Measurements from ENCODE around the gene DCAF16. TPM values are rescaled to one million over a fixed set of nuclear protein-coding genes. Genes with fewer than 3 reads are reported as not detected.

The DCAF16 gene
- total and polyA plus RNA-seq, 7 experiments from 2014 or later = 29.3 to 85.1 (median 67.0) TPM

DNA sequence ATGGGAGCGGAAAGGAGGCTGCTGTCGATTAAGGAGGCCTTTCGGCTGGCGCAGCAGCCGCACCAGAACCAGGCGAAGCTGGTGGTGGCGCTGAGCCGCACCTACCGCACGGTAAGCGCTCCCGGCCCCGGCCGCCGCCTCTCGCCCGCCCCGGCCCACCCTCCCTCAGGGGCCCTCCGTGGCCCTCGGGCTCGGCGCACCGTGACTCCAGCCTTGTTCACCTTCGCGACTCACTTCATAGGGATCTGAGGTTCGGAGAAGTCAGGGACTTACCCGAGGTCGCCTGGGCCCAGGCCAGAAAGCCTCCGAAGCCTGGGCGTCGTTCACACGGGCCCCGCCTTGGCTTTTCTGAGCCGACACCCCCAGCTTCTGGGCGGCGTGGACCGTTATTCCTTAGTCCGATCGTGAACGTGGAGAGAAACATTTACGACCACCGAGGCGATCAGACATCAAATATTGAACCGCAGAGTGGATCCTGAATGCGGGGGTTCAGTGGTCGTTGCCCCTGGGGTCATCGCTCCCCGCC, 584 bp upstream of the DCAF16 start:
- POLR2A ChIA-PET = interaction anchor here (1.3 to 1.7 kb wide), 2 partner anchors 197 to 211 kb away, joined by 4 to 10 read pairs; partner anchors contain the start of genes LCORL and MED28
- H3K4me3 Mint-ChIP-seq = peak overlapping the region; percentile 93 to 100 (median 98)
- ATAC-seq (peak; percentile 20), DNase-seq (no peak)
- intact Hi-C loops (cut with micrococcal nuclease) = loop anchor here (2.0 to 5.0 kb wide), 3 partner anchors 474 to 1586 kb away; no protein-coding TSS in a partner anchor
- CTCF ChIA-PET = no interaction called here
- H3K36me3 ChIP-seq (ENCODE audit: control insufficient read depth in 2 of 3, insufficient read depth in 3 of 3, low read length in 3 of 3) = peaks cover 0 to 13% (median 7%) of the 10 kb centered on the region in 3 experiments
- peaks cover 44 to 66% (median 53%) of the 10 kb centered on the region in 7 donors for H3K4me1 Mint-ChIP-seq
- no peaks in the 10 kb centered on the region for H3K27me3 Mint-ChIP-seq
- peaks cover 0 to 16% (median 9%) of the 10 kb centered on the region in 5 donors for H3K36me3 Mint-ChIP-seq
- H3K9me3 Mint-ChIP-seq = peaks cover 0 to 2% (median 0%) of the 10 kb centered on the region in 11 donors
- H3K4me3 ChIP-seq (ENCODE audit: low read length) = peak overlapping the region; percentile 96
- H3K27ac Mint-ChIP-seq = peak overlapping the region in 8 of 9 donors; percentile 91 to 99 (median 98)
- H3K9me3 ChIP-seq (ENCODE audit: control insufficient read depth in 2 of 3, low read length in 3 of 3) = no peaks in the 10 kb centered on the region
- H3K4me1 ChIP-seq (ENCODE audit: control insufficient read depth in 2 of 2, insufficient read depth in 2 of 2, low read length in 2 of 2) = peaks cover 16 to 30% of the 10 kb centered on the region in 2 donors
- H3K27ac ChIP-seq (ENCODE audit: low read depth, low read length) = peak overlapping the region; percentile 99
- no peaks in the 10 kb centered on the region for H3K27me3 ChIP-seq (ENCODE audit: control insufficient read depth in 2 of 2, insufficient read depth in 2 of 2, low read length in 2 of 2)

DNA sequence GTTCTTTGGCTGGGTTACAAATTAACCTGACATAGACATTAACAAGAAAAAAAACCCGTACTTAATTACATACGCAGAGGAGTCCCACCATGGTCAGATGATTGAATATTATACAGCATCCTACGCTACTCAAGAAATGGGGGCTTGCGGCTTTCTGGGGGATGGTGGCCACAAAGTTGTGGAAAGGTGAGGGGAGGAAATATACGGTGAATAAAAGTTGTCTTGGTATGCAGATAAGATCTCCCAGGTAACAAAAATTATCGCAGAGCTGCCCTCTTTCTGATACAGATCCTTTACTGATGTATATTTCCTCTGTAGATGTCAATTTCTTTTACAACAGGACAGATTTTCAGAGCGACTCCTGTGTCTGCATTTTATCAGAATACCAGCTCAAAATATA, 890 bp downstream of the DCAF16 start:
- Mint-ChIP-seq H3K27me3 (no peaks in the 10 kb centered on the region), H3K4me3 (peak overlapping the region; percentile 93 to 100 (median 98)), H3K27ac (peak overlapping the region; percentile 91 to 99 (median 98)), H3K9me3 (peaks cover 0 to 2% (median 0%) of the 10 kb centered on the region in 11 donors), H3K36me3 (peaks cover 0 to 19% (median 9%) of the 10 kb centered on the region in 5 donors), H3K4me1 (peaks cover 53 to 71% (median 60%) of the 10 kb centered on the region in 7 donors)
- ATAC-seq (no peak), DNase-seq (peak in 3 of 9 donors; percentile 10 to 14 (median 10))
- Histone ChIP-seq H3K36me3 (ENCODE audit: control insufficient read depth in 2 of 3, insufficient read depth in 3 of 3, low read length in 3 of 3) (peaks cover 0 to 16% (median 8%) of the 10 kb centered on the region in 3 experiments), H3K4me3 (ENCODE audit: low read length) (peak overlapping the region; percentile 96), H3K9me3 (ENCODE audit: control insufficient read depth in 2 of 3, low read length in 3 of 3) (no peaks in the 10 kb centered on the region), H3K4me1 (ENCODE audit: control insufficient read depth in 2 of 2, insufficient read depth in 2 of 2, low read length in 2 of 2) (peaks cover 16 to 30% of the 10 kb centered on the region in 2 donors), H3K27ac (ENCODE audit: low read depth, low read length) (peak overlapping the region; percentile 99), H3K27me3 (ENCODE audit: control insufficient read depth in 2 of 2, insufficient read depth in 2 of 2, low read length in 2 of 2) (no peaks in the 10 kb centered on the region)
- POLR2A ChIA-PET = interaction anchor here (0.9 to 1.7 kb wide), 3 partner anchors 195 to 261 kb away, joined by 3 to 10 read pairs (median 4); partner anchors contain the start of genes LCORL and MED28
- intact Hi-C loops (cut with micrococcal nuclease) = loop anchor here (1.0 to 5.0 kb wide), 12 partner anchors 172 to 1585 kb away; partner anchors contain the start of genes LAP3 (in 2 of the 2), MED28 (in 2 of the 2), QDPR (in 1 of the 2) and TAPT1 (in 1 of the 2)
- CTCF ChIA-PET = interaction anchor here (1.1 to 1.9 kb wide), 3 partner anchors 196 to 263 kb away, joined by 3 to 6 read pairs (median 6); no protein-coding TSS in a partner anchor

DNA sequence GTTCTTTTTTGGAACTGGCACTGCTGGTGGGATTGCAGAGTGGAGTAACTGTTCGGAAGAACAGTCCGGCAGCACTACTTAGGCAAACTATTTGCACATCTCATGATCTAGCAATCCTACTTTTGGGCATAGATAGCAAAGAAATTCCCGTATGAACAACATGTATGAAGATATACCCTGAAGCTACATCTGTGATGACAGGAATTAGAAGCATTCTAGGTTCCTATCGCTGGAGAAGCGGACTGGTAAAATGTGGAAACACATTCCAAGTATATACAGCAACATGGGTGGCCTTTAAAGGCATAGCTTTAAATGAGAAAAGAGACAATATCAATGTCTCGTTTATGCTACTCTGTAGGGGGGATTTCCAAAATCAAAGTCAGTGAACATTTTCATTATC, 3.1 kb downstream of the DCAF16 start:
- no peaks in the 10 kb centered on the region for H3K27me3 Mint-ChIP-seq
- POLR2A ChIA-PET = no interaction called here
- peaks cover 50 to 83% (median 70%) of the 10 kb centered on the region in 7 donors for H3K4me1 Mint-ChIP-seq
- peak overlapping the region in 4 of 9 donors; percentile 50 to 95 (median 71) for H3K27ac Mint-ChIP-seq
- Histone ChIP-seq H3K4me1 (ENCODE audit: control insufficient read depth in 2 of 2, insufficient read depth in 2 of 2, low read length in 2 of 2) (peaks cover 16 to 30% of the 10 kb centered on the region in 2 donors), H3K36me3 (ENCODE audit: control insufficient read depth in 2 of 3, insufficient read depth in 3 of 3, low read length in 3 of 3) (peaks cover 12 to 34% (median 22%) of the 10 kb centered on the region in 3 experiments), H3K27ac (ENCODE audit: low read depth, low read length) (no peak overlapping the region), H3K27me3 (ENCODE audit: control insufficient read depth in 2 of 2, insufficient read depth in 2 of 2, low read length in 2 of 2) (no peaks in the 10 kb centered on the region), H3K4me3 (ENCODE audit: low read length) (peak overlapping the region; percentile 30), H3K9me3 (ENCODE audit: control insufficient read depth in 2 of 3, low read length in 3 of 3) (no peaks in the 10 kb centered on the region)
- H3K9me3 Mint-ChIP-seq = peaks cover 0 to 2% (median 0%) of the 10 kb centered on the region in 11 donors
- H3K4me3 Mint-ChIP-seq = peak overlapping the region; percentile 39 to 100 (median 95)
- H3K36me3 Mint-ChIP-seq = peaks cover 5 to 33% (median 17%) of the 10 kb centered on the region in 5 donors
- ATAC-seq (no peak), DNase-seq (no peak)
- intact Hi-C loops (cut with micrococcal nuclease) = loop anchor here (5.0 kb wide), 1 partner anchor 170 kb away; no protein-coding TSS in a partner anchor
- CTCF ChIA-PET = interaction anchor here (1.0 to 1.9 kb wide), 4 partner anchors 8 to 259 kb away, joined by 3 to 11 read pairs (median 4); no protein-coding TSS in a partner anchor

DNA sequence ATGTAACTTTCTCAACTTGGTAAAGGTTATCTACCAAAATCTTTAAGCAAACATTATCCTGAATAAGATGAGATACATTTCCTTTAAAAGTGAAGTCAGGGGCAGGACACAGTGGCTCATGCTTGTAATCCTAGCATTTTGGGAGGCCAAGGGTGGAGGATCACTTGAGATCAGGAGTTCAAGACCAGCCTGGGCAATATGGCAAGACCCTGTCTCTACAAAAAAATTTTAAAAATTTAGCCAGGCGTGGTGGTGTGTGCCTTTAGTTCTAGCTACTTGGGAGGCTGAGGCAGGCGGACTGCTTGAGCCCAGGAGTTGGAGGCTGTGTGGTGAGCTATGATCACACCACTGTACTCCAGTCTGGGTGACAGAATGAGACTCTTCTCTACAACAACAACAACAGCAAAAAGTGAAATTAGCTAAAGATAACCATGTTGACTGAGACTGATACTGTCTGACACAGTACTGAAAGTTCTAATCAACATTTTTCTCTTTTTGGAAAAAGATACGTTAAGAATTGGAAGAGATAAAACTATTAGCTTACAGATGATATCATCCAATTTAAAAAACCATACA, 4.9 kb downstream of the DCAF16 start:
- peak overlapping the region in 8 of 10 donors; percentile 7 to 94 (median 33) for H3K4me3 Mint-ChIP-seq
- no peak overlapping the region for H3K27ac ChIP-seq (ENCODE audit: low read depth, low read length)
- intact Hi-C loops (cut with micrococcal nuclease) = loop anchor here (5.0 kb wide), 1 partner anchor 168 kb away; no protein-coding TSS in a partner anchor
- peaks cover 12 to 39% (median 22%) of the 10 kb centered on the region in 3 experiments for H3K36me3 ChIP-seq (ENCODE audit: control insufficient read depth in 2 of 3, insufficient read depth in 3 of 3, low read length in 3 of 3)
- peaks cover 43 to 86% (median 70%) of the 10 kb centered on the region in 7 donors for H3K4me1 Mint-ChIP-seq
- H3K27ac Mint-ChIP-seq = peak overlapping the region in 4 of 9 donors; percentile 30 to 59 (median 47)
- H3K4me1 ChIP-seq (ENCODE audit: control insufficient read depth in 2 of 2, insufficient read depth in 2 of 2, low read length in 2 of 2) = peaks cover 16 to 30% of the 10 kb centered on the region in 2 donors
- POLR2A ChIA-PET = no interaction called here
- no peak overlapping the region for H3K4me3 ChIP-seq (ENCODE audit: low read length)
- no peaks in the 10 kb centered on the region for H3K9me3 ChIP-seq (ENCODE audit: control insufficient read depth in 2 of 3, low read length in 3 of 3)
- peaks cover 5 to 34% (median 19%) of the 10 kb centered on the region in 5 donors for H3K36me3 Mint-ChIP-seq
- no peaks in the 10 kb centered on the region for H3K27me3 ChIP-seq (ENCODE audit: control insufficient read depth in 2 of 2, insufficient read depth in 2 of 2, low read length in 2 of 2)
- ATAC-seq (no peak), DNase-seq (no peak)
- H3K27me3 Mint-ChIP-seq = no peaks in the 10 kb centered on the region
- CTCF ChIA-PET = interaction anchor here (0.6 to 1.1 kb wide), 3 partner anchors 11 to 256 kb away, joined by 3 to 4 read pairs (median 3); partner anchors contain the start of gene MED28
- peaks cover 0 to 1% (median 0%) of the 10 kb centered on the region in 11 donors for H3K9me3 Mint-ChIP-seq

DNA sequence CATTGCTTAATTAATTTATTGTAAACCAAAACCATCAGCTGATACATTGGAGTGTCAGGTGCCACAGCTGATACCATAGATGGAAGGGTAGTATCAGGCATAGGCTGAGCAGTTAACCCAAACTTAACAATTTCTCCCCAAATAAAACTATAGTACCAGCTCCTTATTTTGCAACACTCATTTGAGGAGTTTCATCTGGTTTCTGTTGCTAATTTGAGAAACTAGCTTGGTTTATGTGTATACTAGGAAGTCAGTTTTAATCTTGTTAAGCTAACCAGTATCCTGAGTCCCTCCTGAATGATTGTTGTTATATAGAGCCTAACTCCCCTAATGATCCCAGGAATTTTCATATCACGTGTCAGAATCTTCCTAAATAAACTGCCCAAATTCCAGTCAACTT, 12.7 kb downstream of the DCAF16 start:
- Mint-ChIP-seq H3K36me3 (peaks cover 0 to 34% (median 12%) of the 10 kb centered on the region in 5 donors), H3K4me1 (peaks cover 2 to 22% (median 14%) of the 10 kb centered on the region in 7 donors), H3K9me3 (no peaks in the 10 kb centered on the region), H3K27me3 (no peaks in the 10 kb centered on the region), H3K27ac (peak overlapping the region in 3 of 9 donors; percentile 6 to 54 (median 36)), H3K4me3 (no peak overlapping the region)
- Histone ChIP-seq H3K27me3 (ENCODE audit: control insufficient read depth in 2 of 2, insufficient read depth in 2 of 2, low read length in 2 of 2) (no peaks in the 10 kb centered on the region), H3K36me3 (ENCODE audit: control insufficient read depth in 2 of 3, insufficient read depth in 3 of 3, low read length in 3 of 3) (peaks cover 0 to 11% (median 0%) of the 10 kb centered on the region in 3 experiments), H3K27ac (ENCODE audit: low read depth, low read length) (no peak overlapping the region), H3K4me1 (ENCODE audit: control insufficient read depth in 2 of 2, insufficient read depth in 2 of 2, low read length in 2 of 2) (no peaks in the 10 kb centered on the region), H3K4me3 (ENCODE audit: low read length) (no peak overlapping the region), H3K9me3 (ENCODE audit: control insufficient read depth in 2 of 3, low read length in 3 of 3) (no peaks in the 10 kb centered on the region)
- CTCF ChIA-PET = interaction anchor here (1.3 to 1.6 kb wide), 2 partner anchors 10 to 19 kb away, joined by 4 to 6 read pairs; no protein-coding TSS in a partner anchor
- intact Hi-C loops (cut with micrococcal nuclease) = no loop called here
- DNase-seq (no peak), ATAC-seq (no peak)
- POLR2A ChIA-PET = no interaction called here

DNA sequence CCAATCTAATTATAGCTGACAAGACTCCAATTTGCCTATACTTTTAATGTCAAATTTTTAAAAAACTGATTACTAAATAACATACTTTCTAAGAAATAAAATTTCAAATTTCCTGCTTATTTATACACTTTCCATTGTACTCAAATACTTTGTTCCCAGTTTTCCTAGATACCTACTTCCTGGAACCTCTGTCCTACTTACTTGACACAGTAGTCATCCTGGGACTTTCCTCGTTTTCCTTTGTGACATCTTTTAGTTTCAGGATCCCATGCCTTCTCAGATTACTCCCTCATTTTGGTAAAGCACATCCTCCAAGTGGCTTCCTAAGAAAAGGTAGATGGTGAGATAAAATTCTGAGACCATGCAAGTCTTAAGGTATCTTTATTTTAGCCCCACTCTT, 15.8 kb downstream of the DCAF16 start:
- Mint-ChIP-seq H3K4me3 (no peak overlapping the region), H3K4me1 (peaks cover 0 to 9% (median 0%) of the 10 kb centered on the region in 7 donors), H3K27me3 (no peaks in the 10 kb centered on the region), H3K36me3 (peaks cover 0 to 41% (median 27%) of the 10 kb centered on the region in 5 donors), H3K9me3 (no peaks in the 10 kb centered on the region), H3K27ac (no peak overlapping the region)
- Histone ChIP-seq H3K4me1 (ENCODE audit: control insufficient read depth in 2 of 2, insufficient read depth in 2 of 2, low read length in 2 of 2) (no peaks in the 10 kb centered on the region), H3K36me3 (ENCODE audit: control insufficient read depth in 2 of 3, insufficient read depth in 3 of 3, low read length in 3 of 3) (no peaks in the 10 kb centered on the region), H3K27me3 (ENCODE audit: control insufficient read depth in 2 of 2, insufficient read depth in 2 of 2, low read length in 2 of 2) (no peaks in the 10 kb centered on the region), H3K9me3 (ENCODE audit: control insufficient read depth in 2 of 3, low read length in 3 of 3) (no peaks in the 10 kb centered on the region), H3K4me3 (ENCODE audit: low read length) (no peak overlapping the region), H3K27ac (ENCODE audit: low read depth, low read length) (no peak overlapping the region)
- intact Hi-C loops (cut with micrococcal nuclease) = no loop called here
- ChIA-PET POLR2A (no interaction called here), CTCF (interaction anchor here (0.6 to 1.3 kb wide), 3 partner anchors 14 to 22 kb away, joined by 3 read pairs; no protein-coding TSS in a partner anchor)
- no peak for ATAC-seq
- DNase-seq = no peak

All from naive thymus-derived CD4-positive, alpha-beta T cell (primary cell).